Adrenal gland (tissue), 5 donors: Measurements from ENCODE around the gene NOXA1.

Experiments
- POLR2A ChIP-seq, 2 donors: fragments of 450-650 bp; IDR thresholded peaks; one replicate each; pipeline ENCODE4 v1.6.1; 2017; ENCODE audit warnings: antibody characterized with exemption in 2 of 2, mild to moderate bottlenecking in 2 of 2, moderate library complexity in 1 of 2
- TF ChIP-seq, protein P1 (sequence below), 6 experiments: fragments of 450-650 bp in 4 of 6; fragments of 200-600 bp in 2 of 6; sonication (generic) in 1 of 6; IDR thresholded peaks; 1 replicate in 5 of 6; 2 replicates in 1 of 6; pipeline versions ENCODE4 v1.5.1 to v1.8.0; 2016 to 2021; ENCODE audit warnings: antibody characterized with exemption in 6 of 6, mild to moderate bottlenecking in 2 of 6, moderate library complexity in 1 of 6
- donor health status: DM: no; HTN: no; CAD: no.

DNA sequence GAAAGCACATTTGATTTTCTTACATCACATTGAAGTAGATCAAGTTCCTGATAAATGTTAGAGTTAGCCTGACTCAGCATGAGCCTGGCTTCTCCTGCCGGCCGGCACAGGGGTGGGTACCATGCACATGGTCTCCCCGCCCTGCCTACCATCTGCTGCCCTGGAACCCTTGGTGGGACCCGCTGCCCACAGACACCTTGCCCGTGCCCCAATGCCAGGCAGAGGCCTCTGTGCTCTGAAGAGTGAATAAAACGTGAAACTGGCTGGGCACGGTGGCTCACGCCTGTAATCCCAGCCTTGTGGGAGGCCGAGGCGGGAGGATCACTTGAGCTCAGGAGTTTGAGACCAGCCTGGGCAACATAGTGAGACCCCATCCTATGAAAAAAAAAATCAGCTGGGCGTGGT is 17.5 kb upstream of the NOXA1 start:
- TF ChIP-seq, protein P1, sequence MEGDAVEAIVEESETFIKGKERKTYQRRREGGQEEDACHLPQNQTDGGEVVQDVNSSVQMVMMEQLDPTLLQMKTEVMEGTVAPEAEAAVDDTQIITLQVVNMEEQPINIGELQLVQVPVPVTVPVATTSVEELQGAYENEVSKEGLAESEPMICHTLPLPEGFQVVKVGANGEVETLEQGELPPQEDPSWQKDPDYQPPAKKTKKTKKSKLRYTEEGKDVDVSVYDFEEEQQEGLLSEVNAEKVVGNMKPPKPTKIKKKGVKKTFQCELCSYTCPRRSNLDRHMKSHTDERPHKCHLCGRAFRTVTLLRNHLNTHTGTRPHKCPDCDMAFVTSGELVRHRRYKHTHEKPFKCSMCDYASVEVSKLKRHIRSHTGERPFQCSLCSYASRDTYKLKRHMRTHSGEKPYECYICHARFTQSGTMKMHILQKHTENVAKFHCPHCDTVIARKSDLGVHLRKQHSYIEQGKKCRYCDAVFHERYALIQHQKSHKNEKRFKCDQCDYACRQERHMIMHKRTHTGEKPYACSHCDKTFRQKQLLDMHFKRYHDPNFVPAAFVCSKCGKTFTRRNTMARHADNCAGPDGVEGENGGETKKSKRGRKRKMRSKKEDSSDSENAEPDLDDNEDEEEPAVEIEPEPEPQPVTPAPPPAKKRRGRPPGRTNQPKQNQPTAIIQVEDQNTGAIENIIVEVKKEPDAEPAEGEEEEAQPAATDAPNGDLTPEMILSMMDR (IDR thresholded peaks at IDR 0.05): no peak
- no peak for TF ChIP-seq POLR2A (IDR thresholded peaks at IDR 0.05)
